HG03103 (cell line): ENCODE measurements around the gene ZNF680.
"Not testable (repeated sequence)": the region's sequence is repeated elsewhere in the genome, so short reads cannot be mapped to it uniquely, and the experiment has no call there.

Experiments used
- ATAC-seq: cut with Tn5 transposase; IDR thresholded peaks from one replicate; pipeline ENCODE4 v1.9.1; 2021; ENCODE audit warnings: low read depth; ENCODE audit not compliant: unreplicated experiment

The ZNF680 gene

DNA sequence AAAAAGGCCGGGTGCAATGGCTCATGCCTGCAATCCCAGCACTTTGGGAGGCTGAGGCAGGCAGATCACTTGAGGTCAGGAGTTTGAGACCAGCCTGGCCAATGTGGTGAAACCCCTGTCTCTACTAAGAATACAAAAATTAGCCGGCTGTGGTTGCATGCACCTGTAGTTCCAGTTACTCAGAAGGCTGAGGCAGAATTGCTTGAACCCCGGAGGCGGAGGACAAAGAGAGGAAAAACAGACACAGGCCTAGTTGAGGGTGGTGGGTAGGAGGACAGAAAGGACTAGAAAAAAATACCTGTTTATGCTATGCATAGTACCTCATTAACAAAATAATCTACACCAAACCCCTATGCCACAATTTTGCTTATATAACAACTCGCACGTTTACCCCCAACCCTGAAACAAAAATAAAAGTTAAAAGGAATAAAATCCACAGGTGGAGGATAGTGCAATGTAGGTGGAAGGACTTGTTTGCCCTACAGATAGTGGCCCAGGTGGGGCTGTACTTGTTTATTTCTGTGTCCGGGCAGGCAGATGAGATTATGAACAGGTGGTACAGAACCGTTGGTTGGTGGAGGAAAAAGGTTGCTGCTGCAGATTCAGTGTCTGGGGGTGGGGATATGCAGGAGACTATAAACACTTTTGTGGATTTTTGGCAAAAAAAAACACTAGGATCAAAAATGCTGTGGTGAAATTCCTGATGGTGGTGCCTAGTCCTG, 5.1 kb downstream of the ZNF680 start:
- ATAC-seq, result no peak

DNA sequence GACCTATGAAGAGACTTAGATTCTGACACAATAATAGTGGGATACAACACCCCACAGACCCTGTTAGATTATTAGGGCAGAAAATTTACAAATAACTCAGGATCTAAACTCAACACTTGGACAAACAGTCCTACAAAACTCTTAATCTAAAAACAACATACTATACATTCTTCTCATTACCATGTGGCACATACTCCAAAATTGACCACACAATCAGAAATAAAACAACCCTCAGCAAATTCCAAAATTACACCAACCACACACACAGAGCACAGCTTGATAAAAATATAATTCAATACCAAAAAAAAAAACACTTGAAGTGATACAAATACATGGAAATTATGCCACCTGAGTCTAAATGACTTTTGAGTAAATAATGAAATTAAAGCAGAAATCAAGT, 7.8 kb downstream of the ZNF680 start:
- no peak for ATAC-seq

DNA sequence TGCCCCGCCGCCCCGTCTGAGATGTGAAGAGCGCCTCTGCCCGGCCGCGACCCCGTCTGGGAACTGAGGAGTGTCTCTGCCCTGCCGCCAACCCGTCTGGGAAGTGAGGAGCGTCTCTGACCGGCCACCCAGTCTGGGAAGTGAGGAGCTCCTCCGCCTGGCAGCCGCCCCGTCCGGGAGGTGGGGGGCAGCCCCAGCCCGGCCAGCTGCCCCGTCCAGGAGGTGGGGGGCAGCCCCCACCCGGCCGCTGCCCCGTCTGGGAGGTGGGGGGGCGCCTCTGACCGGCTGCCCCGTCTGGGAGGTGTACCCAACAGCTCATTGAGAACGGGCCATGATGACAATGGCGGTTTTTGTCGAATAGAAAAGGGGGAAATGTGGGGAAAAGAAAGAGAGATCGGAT, 8.7 kb downstream of the ZNF680 start:
- ATAC-seq, result not testable (repeated sequence)

DNA sequence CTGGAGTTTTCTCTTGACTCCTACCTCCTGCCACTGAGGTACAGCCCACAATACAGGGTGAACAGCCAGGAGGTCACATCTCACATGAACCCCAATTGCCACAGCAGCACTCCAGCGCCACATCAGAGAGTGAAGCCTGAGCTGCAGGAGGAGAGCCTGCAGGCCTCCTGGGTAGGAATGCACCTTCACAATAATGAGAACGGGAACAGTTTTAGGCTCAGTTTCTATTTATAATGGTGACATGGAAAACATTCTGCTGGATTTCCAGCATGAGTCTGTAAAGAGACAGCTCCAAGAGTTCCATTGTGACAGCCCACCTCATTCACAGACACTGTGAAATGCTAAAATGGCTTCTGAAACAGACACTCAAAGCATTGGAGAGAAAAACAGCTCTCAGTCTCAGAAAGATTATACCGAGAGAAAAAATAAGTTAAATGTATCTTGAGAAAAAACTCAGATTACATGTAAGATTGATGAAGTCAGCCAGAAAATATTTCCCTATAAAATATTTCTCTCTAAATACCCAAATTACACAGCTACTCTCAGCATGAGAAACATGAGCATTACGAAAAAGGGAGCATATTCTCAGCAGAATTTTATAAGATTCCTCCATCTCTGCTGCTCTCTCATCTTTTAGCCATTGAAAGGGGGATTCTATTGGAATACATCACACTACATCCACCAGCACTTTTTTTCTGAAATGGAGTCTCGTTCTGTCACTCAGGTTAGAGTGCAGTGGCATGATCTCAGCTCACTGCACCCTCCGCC, 11.3 kb downstream of the ZNF680 start:
- no peak for ATAC-seq

DNA sequence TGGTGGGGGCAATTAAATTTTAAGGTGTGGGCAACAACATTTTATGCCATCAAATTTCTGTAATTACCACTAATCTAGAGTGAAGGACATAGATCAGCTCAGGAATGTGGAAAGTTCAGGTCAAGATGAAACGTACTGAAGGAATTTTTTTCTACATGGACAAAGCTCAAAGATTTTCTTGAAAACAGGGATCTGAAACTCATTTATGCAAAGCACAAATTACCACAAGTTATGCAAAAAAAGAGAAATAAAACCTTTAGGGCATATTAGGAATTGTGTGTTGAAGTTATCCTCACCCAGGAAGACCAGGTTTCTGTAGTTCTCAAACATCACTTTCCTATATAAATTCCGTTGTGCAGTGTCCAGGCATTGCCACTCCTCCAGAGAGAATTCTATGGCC, 18.9 kb downstream of the ZNF680 start:
- no peak for ATAC-seq

DNA sequence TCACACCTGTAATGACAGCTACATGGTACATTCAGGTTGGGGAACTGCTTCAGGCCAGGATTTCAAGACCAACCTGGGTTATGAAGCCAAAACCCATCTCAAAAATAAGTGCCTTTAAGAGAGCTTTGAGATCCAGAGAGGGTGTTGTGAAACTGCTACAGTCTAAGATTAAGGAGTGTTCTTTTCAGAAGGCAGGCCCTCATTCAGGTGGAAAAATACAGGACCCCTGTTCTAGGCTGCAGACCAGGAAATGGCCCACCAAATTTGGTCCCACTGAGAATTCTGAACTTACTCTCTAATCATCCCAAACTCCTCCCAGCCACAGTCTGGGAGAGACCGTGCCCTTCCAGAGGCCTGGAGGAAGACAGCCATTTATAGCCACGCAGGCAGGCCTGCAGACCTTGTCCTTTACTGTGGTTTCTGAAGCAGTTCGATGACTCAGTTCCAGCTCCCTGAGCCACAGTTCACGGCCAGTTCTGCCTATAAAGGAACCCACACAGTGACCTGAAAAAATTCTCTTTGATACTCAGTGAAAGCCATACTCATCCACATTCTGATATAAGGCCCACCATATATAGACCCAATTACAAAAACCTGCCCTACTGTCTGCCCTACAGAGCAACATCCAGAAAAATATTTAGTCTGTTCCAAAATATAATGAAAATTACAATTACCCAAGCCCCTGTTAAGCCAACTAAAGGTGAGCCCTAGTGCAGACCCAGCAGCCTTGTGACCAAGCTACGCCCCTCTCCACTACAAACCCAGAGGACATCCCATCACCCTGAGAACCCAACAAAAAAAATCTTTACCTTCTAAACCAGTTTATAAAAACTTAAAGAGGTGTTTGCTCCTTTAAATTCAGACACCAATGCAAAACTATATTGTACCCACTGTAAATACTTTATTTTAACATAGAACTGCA, 21.2 kb downstream of the ZNF680 start:
- ATAC-seq, result no peak

DNA sequence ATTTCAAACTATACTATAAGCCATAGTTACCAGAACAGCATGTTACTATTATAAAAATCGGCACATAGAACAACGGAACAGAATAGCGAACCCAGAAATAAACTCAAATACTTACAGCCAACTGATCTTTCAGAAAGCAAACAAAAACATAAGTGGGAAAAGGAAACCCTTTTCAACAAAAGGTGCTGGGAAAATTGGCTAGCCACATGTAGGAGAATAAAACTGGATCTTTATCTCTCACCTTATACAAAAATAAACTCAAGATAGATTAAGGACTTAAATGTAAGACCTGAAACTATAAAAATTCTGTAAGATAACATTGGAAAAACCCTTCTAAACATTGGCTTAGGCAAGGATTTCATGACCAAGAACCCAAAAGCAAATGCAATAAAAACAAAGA, 29.1 kb downstream of the ZNF680 start:
- no peak for ATAC-seq

DNA sequence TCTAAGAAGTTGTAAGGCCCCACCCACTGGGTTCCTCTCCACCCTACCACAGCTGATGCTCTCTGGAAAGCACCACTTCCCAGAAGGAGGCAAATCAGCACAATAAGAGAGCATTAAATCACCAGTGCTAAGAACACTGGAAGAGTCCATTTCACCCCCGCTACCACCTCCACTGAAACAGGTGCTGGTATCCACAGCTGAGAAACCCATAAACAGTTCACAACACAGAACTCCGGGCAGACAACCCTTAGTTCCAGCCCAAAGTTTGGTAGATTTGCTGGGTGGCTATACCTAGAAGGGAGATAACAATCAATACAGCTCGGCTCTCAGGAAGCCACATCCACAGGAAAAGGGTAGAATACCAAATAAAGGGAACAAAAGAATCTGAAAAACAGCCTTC, 34.1 kb downstream of the ZNF680 start:
- no peak for ATAC-seq

DNA sequence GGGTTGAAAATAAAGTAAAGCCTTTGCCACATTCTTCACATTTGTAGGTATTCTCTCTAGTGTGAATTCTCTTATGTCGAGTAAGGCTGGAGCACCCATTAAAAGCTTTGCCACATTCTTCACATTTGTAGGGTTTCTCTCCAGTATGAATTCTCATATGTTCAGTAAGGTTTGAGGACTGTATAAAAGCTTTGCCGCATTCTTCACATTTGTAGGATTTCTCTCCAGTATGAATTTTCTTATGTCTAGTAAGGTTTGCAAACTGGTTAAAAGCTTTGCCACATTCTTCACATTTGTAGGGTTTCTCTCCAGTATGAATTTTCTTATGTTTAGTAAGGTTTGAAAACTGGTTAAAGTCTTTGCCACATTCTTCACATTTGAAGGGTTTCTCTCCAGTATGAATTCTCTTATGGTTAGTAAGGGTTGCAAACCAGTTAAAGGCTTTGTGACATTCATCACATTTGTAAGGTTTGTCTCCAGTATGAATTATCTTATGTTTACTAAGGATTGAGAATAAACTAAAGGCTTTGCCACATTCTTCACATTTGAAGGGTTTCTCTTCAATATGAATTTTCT, 41.4 kb downstream of the ZNF680 start:
- no peak for ATAC-seq

DNA sequence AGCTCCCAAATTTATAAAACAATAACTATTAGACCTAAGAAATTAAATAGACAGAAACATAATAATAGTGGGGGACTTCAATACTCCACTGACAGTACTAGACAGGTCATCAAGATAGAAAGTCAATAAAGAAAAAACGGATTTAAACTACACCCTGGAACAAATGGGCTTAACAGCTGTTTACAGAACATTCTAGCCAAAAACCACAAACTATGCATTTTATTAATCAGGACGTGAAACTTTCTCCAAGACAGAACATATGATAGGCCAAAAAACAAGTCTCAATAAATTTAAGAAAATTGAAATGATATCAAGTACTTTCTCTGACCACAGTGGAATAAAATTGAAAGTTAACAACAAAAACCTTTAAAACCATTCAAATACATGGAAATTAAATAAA, 46.4 kb downstream of the ZNF680 start:
- ATAC-seq, result no peak

DNA sequence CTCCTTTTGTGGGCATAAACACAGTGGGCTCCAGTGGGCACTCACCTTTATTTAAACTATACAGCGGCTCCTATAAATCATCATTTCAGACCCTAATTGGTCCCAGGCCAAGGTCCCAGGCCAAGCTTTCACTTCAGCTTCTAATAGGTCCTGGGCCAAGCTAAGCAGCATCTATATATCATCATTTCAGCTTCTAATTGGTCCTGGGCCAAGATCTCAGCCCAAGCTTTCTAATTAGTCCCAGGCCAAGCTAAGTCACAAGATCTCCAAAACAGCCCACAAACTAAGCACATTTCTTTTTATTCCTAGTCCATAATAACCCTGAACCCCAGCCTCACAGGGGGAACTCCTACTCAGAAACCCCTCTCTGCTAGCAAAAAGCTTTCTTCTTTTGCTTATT, 47.1 kb downstream of the ZNF680 start:
- no peak for ATAC-seq

DNA sequence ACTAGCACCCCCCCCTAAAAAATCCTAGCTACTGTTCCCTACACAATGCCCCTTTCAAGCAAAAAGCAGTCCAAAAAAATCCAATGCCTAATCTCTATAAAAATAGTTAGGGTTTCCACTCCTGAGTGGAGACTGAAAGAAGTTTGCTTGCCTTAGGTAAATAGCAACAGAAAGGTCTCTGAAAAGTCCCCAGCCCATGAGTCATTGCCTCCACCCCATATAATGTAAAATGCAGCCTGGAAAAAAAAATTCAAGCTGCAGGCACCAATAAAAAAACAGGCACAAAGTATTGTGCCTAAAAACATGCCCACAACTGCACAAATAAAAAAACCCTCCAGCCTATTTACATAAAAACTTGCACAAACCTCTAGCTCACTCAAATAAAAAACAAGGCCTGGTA, 47.5 kb downstream of the ZNF680 start:
- no peak for ATAC-seq

DNA sequence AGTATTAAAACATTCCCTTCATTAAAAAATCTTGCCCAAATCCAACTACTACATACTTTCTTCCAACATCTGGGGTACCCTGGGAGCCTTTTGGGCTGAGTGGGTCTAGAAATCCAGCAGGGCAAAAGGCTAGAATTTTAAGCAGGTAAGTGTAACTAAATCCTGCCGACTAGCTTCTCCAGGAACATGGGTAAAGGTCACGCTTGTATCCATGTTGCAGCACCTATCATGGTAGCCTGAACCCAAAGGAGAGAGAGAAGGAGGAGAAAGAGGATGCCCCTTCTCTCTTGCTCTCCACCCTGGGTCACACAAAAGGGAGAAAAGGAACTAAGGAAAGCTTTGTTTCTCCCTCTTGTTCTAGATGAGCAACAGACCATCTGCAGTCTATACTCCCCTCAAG, 53.3 kb downstream of the ZNF680 start:
- no peak for ATAC-seq

DNA sequence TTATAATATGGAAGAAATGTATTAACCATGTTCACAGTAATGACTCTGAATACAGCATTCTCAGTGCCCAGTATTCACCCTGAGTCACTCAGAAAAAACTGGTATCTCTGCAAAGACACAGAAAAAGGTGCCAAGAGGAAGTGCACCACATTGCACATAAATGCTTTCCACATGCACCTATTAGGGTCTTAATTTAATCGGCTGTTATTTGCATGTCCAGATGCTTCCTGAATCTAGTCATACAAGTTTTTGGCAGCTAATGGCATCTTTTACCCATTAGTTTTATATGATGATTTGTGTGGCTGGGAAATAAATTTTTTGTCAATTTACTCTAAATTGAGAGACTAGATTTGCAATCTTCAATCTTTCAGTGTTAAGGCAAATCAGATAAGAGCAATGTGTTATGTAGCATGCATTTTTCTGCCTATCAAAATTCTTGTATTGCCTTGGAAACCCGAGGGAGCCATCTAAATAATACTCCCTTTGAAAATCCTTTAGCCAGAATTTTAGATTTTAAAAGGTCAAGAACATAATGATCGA, 58.2 kb downstream of the ZNF680 start:
- ATAC-seq, result no peak

DNA sequence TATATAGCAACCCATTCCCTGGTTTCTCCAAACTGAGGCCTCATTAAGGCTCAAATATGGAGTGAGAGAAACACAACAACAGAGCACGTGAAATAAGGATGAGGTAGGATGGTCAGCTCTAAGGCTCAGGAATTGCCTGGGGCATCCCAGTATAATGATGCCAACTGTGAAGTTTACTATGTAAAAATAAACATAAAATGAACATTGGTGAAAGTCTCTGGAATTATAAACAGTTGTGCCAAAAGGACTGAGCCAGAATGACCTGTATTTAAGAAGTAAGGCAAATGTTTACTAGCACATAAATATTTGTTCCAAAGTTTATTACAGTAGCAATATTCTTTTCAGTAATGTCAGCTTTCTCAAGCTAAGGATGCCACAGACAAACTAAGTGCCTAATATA, 64.6 kb downstream of the ZNF680 start:
- ATAC-seq, result no peak

DNA sequence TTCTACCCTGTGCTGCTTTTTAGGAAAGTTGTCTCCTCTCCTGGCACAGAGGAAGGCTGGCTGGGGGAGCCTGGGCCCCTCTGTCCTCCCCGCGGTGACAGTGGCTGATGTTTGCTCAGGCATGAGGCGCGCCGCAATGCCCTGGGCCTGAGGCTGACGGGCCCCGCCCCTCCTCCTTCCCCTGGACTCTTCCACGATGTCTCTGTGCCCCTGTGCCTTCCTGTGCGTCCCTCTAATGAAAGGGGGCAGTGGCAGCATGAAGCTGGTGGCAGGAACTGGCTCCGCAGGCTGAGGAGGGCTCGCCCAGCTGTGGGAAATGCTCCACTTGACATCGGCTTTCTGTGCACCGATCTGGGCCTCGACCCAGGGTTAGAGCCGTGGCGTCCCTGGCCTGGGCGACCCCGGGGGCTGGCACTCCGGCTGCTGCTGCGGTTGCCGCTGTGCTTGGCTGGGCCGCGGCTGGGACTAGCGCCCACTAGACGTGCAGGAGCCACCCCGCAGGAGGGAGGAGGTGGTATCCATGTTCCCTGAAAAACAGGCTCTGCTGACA, 67.9 kb downstream of the ZNF680 start:
- no peak for ATAC-seq

DNA sequence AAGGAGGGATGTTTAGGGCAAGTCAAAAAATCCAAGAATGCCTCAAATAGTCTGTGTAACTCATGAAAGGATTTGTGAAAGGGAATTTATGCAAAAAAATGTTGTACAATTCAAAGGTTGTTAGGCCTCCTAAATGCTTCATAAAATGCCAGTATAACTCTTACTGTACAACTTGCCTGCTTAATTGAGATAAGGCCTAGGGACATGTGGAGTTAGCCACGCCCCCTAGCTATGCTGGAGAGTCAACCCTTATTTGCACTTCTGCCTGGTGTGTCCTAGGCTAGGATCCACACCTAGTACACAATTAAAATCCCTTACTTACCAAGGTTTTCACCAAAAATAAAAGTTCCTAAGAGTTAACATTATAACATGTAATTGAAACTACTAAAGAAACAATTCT, 77.2 kb downstream of the ZNF680 start:
- ATAC-seq, result no peak
